HG03439 (cell line): ENCODE measurements around the gene FXYD6.

Experiments used
- ATAC-seq: cut with Tn5 transposase; IDR thresholded peaks from one replicate; pipeline ENCODE4 v1.9.1; 2021; ENCODE audit warnings: mild to moderate bottlenecking, moderate library complexity; ENCODE audit not compliant: unreplicated experiment

Gene FXYD6

DNA sequence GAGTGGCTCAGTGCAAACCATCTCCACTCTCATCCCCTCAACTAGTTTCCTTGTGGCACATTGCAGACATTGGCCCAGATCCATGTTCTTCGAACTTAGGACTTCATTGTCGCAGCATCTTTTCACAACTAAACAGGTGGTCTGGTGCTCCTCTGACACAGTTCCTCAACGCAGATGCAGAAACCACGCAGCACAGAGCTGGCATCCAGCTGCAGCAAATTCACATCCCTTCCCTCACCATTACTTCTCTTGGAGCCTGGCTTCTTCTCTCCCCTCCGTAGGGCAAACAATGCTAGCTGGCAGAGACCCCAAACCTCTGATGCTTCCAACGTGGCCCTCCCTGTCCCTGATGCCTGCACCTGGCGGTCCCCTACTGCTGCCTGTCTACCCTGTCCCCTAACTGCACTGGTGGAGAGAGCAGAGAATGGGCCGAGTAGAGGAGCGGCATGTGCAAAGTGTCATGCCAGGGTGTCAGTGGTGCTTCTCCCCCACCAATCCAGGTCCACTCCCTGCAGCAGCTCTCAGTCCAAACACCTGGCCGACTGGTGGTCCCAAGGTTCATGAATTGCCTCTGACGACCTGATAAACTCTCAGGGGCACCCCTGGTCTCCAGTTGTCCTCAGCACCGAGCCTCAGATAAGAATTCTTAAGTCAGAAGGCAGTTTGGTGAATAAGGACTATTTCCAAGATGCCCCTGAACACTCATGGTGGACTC, 34.6 kb upstream of the FXYD6 start:
- no peak for ATAC-seq

DNA sequence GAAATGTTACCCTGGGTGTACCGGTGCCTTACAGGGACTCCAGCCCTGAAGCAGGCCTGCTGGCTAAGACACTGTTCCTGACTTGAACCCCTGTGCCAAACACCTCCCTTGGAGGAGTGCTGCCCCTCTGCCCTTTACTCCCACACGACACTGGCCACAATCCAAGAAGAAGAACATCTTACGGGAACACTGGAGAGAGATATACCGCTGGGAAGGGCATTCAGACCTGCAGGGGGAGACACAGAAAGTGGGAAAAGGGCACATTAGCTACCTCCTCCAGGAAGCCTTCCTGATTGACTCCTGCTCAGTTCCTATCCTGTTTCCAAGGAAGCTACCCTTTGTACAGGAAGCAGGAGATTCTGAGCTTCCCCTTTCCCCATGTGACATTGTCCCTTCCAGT, 34.1 kb upstream of the FXYD6 start:
- ATAC-seq: no peak

- no peak for ATAC-seq
These were observed 33.3 kb upstream of the FXYD6 start for GRCh38 chr11:117909611-117910382.

DNA sequence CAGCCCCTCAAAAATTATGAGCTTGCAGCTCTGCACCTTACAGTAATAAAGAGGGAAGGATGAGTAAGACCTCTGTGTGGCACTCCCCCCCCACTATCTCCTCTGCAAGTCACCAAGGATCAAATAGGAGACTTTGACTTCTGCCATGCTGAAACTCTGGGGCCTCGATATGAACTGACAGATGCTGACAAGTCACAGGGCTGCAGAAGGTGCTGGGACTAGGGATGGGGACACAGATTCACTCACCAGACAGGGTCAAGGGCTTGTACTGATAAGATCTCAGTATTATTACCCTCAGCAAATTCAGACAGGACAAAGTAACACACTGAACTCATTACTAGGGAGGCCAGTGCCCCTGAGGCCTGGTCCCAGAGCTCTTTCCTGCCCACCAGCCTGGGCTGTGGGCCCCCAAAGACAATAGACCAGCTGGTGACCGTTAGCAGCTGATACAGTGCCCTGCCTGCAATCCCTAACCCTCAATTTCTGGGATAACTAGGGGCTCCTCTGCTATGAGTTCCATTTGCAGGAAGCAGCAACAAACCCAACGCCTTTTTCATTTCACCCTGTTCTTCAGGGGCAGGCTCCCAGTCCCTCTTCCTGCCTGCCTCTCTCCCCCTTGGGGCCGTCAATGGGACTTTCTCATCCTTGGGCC, 32.6 kb upstream of the FXYD6 start:
- no peak for ATAC-seq

- ATAC-seq: no peak
These were observed 31.8 kb upstream of the FXYD6 start for GRCh38 chr11:117908109-117908895.

DNA sequence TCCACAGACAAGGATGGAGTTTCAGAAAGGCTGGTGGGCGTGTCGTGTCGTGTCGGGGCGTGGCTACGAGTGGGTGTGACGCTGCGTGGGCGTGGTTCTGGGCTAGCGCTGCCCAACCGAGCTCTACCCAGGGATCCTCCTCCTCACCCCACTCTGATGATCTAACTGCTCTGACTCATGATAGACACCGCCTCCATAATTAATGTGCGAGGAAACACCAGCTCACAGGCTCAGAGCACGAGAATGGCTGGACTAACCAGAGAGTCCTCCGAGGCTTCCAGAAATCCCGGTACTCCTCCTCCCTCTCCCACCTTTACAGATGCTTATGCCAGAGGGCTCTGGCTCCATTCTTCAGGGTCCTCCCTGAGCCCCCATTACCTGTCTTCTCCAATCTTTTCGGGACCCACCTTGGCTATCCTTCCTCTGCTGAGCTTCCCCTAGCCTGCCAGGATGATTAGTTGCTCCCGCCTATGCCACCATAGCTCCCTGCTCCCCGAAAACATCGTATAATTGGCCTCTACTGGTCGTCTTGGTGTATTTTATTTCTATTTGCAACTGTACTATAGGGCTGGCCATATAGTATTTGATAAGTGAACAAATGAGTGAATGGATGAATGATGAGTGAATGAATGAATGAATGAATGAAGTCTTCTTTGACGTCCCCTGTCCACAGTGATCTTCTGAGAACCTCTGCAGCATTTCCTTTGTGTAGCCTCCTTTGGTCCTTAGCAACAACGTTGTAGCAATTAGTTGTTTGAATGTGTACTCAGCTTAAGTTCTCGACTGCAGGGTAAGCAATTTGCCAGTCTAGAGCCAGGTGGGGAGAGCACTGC, 31.0 kb upstream of the FXYD6 start:
- no peak for ATAC-seq

DNA sequence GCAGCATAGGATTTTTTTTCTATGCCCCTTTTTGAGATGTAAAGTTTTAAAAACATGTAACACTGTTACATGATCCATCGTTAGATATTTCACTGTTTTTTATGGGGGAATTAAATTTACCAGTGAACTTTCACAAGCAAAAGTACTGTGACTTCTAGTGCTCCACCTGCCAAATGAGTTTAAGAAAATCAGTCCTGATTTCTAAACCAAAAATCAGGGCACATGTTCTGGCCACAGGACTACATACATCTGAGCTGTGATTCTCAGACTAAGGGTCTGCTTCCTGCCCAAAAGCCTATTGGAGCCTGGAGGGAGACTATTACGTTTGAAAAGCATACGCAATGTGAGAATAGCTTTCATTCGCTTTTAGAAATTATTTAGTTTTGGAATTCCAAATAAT, 30.3 kb upstream of the FXYD6 start:
- no peak for ATAC-seq

GRCh38 chr11:117906126-117906525, 29.7 kb upstream of the FXYD6 start:
- no peak for ATAC-seq

GRCh38 chr11:117905524-117905923, 29.1 kb upstream of the FXYD6 start:
- ATAC-seq: no peak

DNA sequence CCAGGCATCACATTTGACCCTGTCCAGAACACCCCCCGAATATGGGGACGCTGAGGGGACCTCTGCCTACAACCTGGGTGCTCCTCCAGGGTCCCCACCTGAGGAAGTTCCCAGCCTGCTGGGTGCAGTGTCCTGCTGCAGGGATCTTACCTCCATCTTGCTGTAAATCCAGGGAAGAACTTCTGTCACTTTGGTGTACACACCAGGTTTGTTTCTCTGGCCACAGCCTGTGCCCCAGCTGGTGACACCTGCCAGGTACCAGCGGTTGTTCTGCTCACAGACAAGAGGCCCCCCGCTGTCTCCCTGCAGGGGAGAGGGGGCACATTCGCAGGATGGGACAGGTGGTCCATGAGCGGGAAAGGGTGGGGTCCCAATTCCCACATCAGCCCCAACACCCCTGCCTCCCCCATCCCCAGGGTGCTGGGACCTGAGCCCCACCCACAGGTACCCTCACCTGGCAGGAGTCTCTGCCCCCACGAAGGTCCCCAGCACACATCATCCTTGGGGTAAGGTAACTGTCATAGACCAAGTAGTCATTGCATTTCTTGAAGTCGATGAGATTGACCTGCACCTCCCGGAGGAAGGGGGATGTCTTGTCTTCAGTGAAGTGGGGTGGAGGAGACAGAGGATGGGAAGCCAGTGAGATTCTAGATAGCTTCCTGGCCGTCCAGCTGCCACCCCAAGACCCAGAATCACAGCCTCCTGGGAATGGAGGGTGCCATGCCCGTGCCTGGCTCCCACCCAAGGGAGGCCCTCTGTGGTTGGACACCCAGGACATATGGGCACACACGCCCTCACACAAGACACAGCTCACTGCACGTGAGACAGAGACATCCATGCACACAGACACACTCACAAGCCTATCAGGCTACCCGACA, 27.3 kb upstream of the FXYD6 start:
- ATAC-seq: no peak

GRCh38 chr11:117902001-117902845, 25.8 kb upstream of the FXYD6 start:
- ATAC-seq: no peak

DNA sequence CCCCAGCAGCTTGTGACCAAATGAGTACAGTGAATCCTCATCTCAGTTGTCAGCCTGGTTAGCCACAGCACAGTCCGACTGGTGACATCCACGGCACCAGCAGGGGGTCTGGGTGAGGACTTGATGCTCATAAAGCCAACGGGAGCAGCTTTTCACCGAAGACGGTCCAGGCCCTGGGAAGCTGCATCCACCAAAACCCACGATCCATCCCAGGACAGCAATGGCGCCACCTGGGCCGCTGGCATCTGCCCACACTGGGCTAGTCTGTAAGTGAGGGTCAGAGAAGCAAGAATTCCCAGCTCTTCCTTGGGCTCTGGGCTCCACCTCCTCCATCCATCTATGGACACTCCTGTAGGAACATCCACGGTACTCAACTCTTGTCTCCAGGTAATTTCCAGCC, 25.1 kb upstream of the FXYD6 start:
- no peak for ATAC-seq

DNA sequence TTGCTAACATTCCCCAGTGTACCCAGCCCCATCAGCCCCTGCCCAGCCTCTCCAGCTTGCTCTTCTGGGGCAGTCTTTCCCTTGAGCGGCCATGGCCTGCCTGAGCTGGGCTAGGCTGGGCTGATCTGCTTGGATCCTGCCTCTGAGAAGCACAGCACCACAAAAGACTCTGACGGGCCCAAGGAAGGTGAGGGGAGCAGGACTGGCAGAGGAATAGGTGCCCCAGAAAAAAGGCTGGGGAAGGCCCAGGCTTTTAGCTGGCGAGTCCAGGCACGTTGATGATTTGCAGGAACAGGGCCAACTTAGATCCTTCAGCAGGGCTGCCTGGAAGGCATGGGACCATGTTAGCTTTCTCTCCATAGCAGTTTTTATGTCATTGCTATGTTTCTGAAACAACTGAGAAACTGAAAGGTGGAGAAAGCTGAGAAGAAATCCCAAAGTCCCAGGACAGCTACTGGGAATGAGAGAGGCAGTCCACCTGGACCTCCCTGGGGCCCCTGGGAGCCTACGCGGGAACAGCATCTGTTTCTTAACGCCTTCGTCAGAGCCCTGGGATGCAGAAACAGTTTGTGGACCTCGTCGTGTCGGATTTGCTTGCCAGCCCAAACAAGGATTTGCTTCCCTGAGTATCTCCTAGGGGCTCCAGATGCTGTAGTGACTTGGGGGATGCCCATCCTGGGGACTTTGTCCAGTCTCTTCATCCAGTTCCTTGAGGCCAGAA, 24.4 kb upstream of the FXYD6 start:
- no peak for ATAC-seq

DNA sequence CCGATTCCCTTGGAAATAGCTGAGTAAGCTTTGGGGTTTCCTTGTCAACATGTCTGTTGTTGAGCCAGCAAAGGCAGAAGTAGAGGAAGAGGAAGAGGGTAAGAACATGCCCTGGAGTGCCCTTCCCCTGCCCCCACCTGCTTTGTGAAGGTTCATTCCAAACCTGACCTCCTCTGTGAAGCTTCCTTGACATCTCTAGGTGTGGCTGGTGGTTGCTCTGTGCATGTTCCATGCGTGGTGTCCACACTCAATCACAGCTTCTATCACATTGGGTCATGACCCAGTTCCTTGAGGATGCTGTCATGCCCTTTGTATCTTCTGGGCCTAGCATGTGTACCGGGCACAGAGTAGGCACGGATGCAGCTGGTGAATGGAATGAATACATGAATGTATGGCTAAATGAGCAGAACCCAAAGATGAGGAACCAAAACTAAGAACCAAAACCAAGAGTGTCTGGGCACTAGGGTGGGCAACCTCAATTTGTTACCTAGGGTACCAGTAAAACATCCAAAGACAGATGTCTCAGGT, 23.7 kb upstream of the FXYD6 start:
- no peak for ATAC-seq

- no peak for ATAC-seq
These were observed 21.6 kb upstream of the FXYD6 start for GRCh38 chr11:117898059-117898458.

GRCh38 chr11:117892651-117893050, 16.2 kb upstream of the FXYD6 start:
- ATAC-seq: no peak

- no peak for ATAC-seq
These were observed 14.9 kb upstream of the FXYD6 start for GRCh38 chr11:117891362-117891761.

GRCh38 chr11:117888139-117888566, 11.7 kb upstream of the FXYD6 start:
- ATAC-seq: no peak
